ENCODE results near the gene TSPAN4.

DNA sequence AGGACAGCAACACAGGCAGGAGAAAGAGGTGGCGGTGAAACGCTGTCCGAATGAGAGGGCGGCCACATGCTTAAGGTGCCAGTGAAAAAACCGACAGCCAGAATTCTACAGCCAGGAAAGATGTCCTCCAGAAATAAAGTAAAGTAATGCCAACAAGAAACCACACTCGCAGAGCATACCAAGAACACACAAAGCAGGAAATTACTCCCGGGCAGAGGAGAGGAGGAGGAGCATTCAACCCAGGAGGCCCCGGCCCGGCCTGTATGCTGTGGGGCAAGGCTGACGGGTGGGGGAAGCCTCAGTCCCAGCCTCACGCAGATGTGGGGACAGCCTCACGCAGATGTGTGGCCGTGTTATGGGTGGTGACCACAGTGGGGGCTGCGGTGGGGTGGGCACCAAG is 39.9 kb downstream of the TSPAN4 start:
- TF ChIP-seq, protein P1, sequence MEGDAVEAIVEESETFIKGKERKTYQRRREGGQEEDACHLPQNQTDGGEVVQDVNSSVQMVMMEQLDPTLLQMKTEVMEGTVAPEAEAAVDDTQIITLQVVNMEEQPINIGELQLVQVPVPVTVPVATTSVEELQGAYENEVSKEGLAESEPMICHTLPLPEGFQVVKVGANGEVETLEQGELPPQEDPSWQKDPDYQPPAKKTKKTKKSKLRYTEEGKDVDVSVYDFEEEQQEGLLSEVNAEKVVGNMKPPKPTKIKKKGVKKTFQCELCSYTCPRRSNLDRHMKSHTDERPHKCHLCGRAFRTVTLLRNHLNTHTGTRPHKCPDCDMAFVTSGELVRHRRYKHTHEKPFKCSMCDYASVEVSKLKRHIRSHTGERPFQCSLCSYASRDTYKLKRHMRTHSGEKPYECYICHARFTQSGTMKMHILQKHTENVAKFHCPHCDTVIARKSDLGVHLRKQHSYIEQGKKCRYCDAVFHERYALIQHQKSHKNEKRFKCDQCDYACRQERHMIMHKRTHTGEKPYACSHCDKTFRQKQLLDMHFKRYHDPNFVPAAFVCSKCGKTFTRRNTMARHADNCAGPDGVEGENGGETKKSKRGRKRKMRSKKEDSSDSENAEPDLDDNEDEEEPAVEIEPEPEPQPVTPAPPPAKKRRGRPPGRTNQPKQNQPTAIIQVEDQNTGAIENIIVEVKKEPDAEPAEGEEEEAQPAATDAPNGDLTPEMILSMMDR (IDR thresholded peaks at IDR 0.05), result no peak
- no peak for TF ChIP-seq POLR2A (IDR thresholded peaks at IDR 0.05; ENCODE audit: low read depth)

Data from esophagus muscularis mucosa (tissue), 3 donors.